ENCODE results near the gene ANKRD13D. TPM values are rescaled to one million over a fixed set of nuclear protein-coding genes. Genes with fewer than 3 reads are reported as not detected.

ANKRD13D gene
- polyA plus RNA-seq, 1 experiment = 30.7 TPM

DNA sequence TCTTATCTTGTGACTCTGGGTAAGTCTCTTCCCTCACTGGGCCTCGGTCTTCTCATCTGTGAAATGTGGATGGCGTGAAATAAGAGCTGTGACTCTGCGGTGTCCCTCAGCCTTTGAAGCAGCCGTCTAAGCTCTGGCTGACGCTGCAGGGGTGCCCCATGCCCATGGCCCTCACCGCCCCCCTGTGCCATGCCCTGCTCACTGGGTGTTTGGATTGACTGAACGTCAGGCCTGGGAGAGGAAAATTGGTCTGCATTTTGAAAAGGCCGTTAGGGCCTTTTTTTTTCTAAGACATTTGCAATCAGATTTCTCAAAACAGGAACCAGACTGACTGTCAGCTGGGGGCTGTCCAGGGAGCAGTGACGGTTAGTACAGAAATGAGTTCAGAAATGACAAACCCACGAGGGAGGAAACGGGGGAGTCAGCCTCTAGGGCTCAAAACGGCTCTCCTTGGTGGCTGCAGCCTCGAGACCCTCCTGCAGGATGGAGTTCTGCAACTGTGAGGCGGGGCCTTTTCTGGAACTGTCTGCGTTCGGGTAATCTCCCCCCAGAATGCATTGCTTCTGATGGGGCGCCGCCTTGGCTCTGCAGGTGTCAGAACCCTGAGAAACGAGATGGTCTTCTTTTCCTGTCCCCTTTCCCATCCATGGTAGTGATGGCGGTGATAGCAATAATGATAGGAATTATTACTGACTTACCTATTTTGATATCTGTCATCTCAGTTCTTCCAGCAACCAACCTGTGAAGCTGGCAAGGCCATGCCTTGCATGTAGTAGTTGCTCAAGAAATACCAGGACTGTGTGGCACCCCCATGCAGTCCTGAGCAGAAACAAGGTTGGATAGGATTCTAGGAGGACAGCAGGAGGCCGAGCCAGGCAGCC, 20.8 kb upstream of the ANKRD13D start:
- no peak for DNase-seq (ENCODE audit: low read depth)
- Histone ChIP-seq H3K4me3 (ENCODE audit: low read depth, low read length) (no peak overlapping the region), H3K36me3 (ENCODE audit: control insufficient read depth, insufficient read depth, low read length) (peaks cover 9% of the 10 kb centered on the region), H3K27me3 (ENCODE audit: control insufficient read depth, insufficient read depth, low read length) (no peaks in the 10 kb centered on the region)
- CTCF ChIA-PET = interaction anchor here (0.6 to 2.5 kb wide), 8 partner anchors 9 to 351 kb away, joined by 3 to 31 read pairs (median 4); partner anchors contain the start of gene ANKRD13D
- POLR2A ChIA-PET = no interaction called here
- TF ChIP-seq CTCF (IDR thresholded peaks at IDR 0.05; ENCODE audit: insufficient read depth, low read depth, low read length) = no peak

- no peak for DNase-seq (ENCODE audit: low read depth)
- Histone ChIP-seq H3K27me3 (ENCODE audit: control insufficient read depth, insufficient read depth, low read length) (no peaks in the 10 kb centered on the region), H3K36me3 (ENCODE audit: control insufficient read depth, insufficient read depth, low read length) (peaks cover 9% of the 10 kb centered on the region), H3K4me3 (ENCODE audit: low read depth, low read length) (no peak overlapping the region)
- TF ChIP-seq CTCF (IDR thresholded peaks at IDR 0.05; ENCODE audit: insufficient read depth, low read depth, low read length) = no peak
- ChIA-PET CTCF (interaction anchor here (1.4 to 1.7 kb wide), 2 partner anchors 20 to 48 kb away, joined by 4 to 14 read pairs; partner anchors contain the start of gene ANKRD13D), POLR2A (no interaction called here)
These were observed 20.2 kb upstream of the ANKRD13D start for GRCh38 chr11:67268962-67269268.

DNA sequence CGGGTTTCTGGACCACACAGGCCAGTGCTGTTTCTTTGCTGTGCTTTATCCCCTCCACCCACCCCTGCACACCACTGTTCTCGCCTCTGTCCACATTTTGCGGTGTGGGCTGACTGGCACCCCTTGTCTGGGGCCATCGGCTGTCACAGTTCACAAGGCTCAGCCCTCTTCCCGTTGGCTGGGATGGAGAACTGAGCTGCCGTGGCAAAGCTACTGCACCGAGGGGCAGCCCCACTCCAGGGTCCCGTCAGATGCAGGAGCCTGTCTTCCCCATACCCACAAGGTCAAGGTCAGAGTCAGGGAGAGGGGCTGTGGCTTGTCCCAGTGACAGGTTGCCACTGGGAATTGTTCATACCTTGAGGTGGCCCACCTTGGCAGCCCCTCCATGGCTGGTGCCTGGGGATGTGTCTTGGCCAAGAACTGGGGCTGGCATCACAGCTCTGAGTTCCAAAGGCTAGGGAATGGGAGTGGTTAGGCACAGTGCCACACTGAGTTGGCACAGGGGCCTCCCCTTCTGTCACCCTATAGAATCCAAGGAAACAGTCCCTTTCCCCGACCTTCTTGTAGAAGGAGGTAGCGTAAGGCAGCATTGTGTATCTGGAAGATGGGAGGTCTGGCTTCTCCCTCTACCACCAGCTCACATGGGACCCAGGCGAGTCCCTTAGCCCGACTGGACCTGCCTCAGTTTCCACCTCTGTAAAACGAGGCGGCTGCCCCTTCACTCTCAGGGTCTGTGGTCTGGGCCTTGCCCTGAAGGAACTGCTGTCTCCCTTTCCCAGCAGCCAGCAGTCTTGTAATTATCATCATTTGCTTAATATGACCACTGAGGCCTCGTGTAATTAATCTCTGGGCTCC, 19.5 kb upstream of the ANKRD13D start:
- H3K4me3 ChIP-seq (ENCODE audit: low read depth, low read length) = no peak overlapping the region
- DNase-seq (ENCODE audit: low read depth) = no peak
- no peak for TF ChIP-seq CTCF (IDR thresholded peaks at IDR 0.05; ENCODE audit: insufficient read depth, low read depth, low read length)
- ChIA-PET POLR2A (no interaction called here), CTCF (interaction anchor here (0.6 to 4.3 kb wide), 6 partner anchors 7 to 113 kb away, joined by 3 to 28 read pairs (median 5); partner anchors contain the start of genes ANKRD13D and POLD4)
- H3K27me3 ChIP-seq (ENCODE audit: control insufficient read depth, insufficient read depth, low read length) = no peaks in the 10 kb centered on the region
- peaks cover 9% of the 10 kb centered on the region for H3K36me3 ChIP-seq (ENCODE audit: control insufficient read depth, insufficient read depth, low read length)

GRCh38 chr11:67270256-67271204, 18.6 kb upstream of the ANKRD13D start:
- no peak for TF ChIP-seq CTCF (IDR thresholded peaks at IDR 0.05; ENCODE audit: insufficient read depth, low read depth, low read length)
- POLR2A ChIA-PET = no interaction called here
- H3K27me3 ChIP-seq (ENCODE audit: control insufficient read depth, insufficient read depth, low read length) = no peaks in the 10 kb centered on the region
- no peak for DNase-seq (ENCODE audit: low read depth)
- CTCF ChIA-PET = interaction anchor here (0.5 to 4.3 kb wide), 7 partner anchors 8 to 112 kb away, joined by 3 to 28 read pairs (median 6); partner anchors contain the start of gene ANKRD13D
- peaks cover 9% of the 10 kb centered on the region for H3K36me3 ChIP-seq (ENCODE audit: control insufficient read depth, insufficient read depth, low read length)
- no peak overlapping the region for H3K4me3 ChIP-seq (ENCODE audit: low read depth, low read length)
